Parathyroid adenoma (tissue), 2 donors: ENCODE data around the gene SLC9A9.

Experiments used
- H2AFZ ChIP-seq: fragments of 300-600 bp; sonication (generic); one replicate; pipeline ENCODE4 v1.7.0; 2017; ENCODE audit warnings: antibody characterized with exemption, mild to moderate bottlenecking
- H3K27ac ChIP-seq: fragments of 300-600 bp; sonication (generic); one replicate; pipeline ENCODE4 v1.7.0; 2017
- H3K27me3 ChIP-seq: fragments of 300-600 bp; sonication (generic); one replicate; pipeline ENCODE4 v1.7.0; 2017; ENCODE audit warnings: low read length; ENCODE audit not compliant: control insufficient read depth, insufficient read depth
- H3K36me3 ChIP-seq: fragments of 300-600 bp; sonication (generic); one replicate; pipeline ENCODE4 v1.7.0; 2017; ENCODE audit warnings: low read length; ENCODE audit not compliant: control insufficient read depth, insufficient read depth
- H3K4me1 ChIP-seq: fragments of 300-600 bp; sonication (generic); one replicate; pipeline ENCODE4 v1.7.0; 2017; ENCODE audit warnings: control low read depth
- H3K4me2 ChIP-seq: fragments of 300-600 bp; sonication (generic); one replicate; pipeline ENCODE4 v1.7.0; 2017; ENCODE audit warnings: low read length
- H3K4me3 ChIP-seq: fragments of 300-600 bp; sonication (generic); one replicate; pipeline ENCODE4 v1.7.0; 2017; ENCODE audit warnings: low read depth, low read length
- H3K79me2 ChIP-seq: fragments of 300-600 bp; sonication (generic); one replicate; pipeline ENCODE4 v1.7.0; 2017; ENCODE audit warnings: control low read depth
- H3K9ac ChIP-seq: fragments of 300-600 bp; sonication (generic); one replicate; pipeline ENCODE4 v1.7.0; 2017; ENCODE audit warnings: mild to moderate bottlenecking
- H3K9me3 ChIP-seq: fragments of 300-600 bp; sonication (generic); one replicate; pipeline ENCODE4 v1.7.0; 2017; ENCODE audit warnings: low read length; ENCODE audit not compliant: control insufficient read depth
- TF ChIP-seq, protein P1 (sequence below): fragments of 300-600 bp; sonication (generic); IDR thresholded peaks from one replicate; pipeline ENCODE4 v1.7.0; 2017; ENCODE audit warnings: antibody characterized with exemption, mild to moderate bottlenecking
- donor health status: primary hyperparathyroidism.

Gene SLC9A9

DNA sequence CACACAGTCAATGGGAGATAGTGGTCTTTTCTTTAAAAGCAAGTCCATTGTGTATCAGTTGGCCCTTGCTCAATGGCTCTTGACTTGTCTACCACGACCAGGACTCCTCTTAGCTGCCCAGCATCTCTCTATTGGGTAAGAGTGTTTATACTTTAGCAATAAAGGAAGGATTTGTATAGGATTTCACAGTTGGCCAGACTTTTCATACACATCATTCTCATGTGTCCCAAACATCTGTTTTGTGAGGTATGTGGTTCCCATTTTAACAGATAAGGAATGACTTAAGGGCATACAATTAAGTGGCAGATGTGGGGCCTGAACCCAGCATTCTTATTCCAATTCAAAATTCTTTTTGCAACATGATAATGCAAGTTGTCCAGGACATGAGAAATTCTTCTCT is 537.2 kb downstream of the SLC9A9 start:
- Histone ChIP-seq H3K36me3 (no peaks in the 10 kb centered on the region), H3K4me2 (no peak overlapping the region), H3K9me3 (no peaks in the 10 kb centered on the region), H3K4me1 (no peaks in the 10 kb centered on the region), H2AFZ (no peak overlapping the region), H3K79me2 (no peaks in the 10 kb centered on the region), H3K4me3 (no peak overlapping the region), H3K9ac (no peak overlapping the region), H3K27me3 (no peaks in the 10 kb centered on the region), H3K27ac (no peak overlapping the region)
- TF ChIP-seq, protein P1, sequence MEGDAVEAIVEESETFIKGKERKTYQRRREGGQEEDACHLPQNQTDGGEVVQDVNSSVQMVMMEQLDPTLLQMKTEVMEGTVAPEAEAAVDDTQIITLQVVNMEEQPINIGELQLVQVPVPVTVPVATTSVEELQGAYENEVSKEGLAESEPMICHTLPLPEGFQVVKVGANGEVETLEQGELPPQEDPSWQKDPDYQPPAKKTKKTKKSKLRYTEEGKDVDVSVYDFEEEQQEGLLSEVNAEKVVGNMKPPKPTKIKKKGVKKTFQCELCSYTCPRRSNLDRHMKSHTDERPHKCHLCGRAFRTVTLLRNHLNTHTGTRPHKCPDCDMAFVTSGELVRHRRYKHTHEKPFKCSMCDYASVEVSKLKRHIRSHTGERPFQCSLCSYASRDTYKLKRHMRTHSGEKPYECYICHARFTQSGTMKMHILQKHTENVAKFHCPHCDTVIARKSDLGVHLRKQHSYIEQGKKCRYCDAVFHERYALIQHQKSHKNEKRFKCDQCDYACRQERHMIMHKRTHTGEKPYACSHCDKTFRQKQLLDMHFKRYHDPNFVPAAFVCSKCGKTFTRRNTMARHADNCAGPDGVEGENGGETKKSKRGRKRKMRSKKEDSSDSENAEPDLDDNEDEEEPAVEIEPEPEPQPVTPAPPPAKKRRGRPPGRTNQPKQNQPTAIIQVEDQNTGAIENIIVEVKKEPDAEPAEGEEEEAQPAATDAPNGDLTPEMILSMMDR: no peak

DNA sequence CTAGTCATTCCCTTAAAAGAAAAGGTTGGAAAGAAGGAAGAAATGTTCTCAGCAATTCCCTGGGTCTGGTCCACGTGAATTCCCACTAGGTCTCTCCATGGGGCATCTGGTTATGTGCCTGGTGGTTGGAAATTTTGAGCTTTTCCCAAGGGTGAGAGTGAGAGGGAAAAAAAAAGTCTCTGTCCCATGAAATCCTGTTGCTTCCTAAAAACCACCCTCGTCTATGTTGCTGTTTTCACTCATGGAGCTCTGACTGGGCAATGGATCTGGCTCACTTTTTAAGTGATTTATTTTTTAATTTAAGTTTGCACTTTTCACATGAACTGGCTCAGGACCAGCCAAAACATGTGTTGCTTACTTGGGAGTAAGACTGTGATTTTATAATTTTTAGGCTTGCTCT is 538.6 kb downstream of the SLC9A9 start:
- Histone ChIP-seq H3K27me3 (no peaks in the 10 kb centered on the region), H3K4me2 (no peak overlapping the region), H3K9me3 (no peaks in the 10 kb centered on the region), H3K27ac (no peak overlapping the region), H3K4me3 (no peak overlapping the region), H3K36me3 (no peaks in the 10 kb centered on the region), H2AFZ (no peak overlapping the region), H3K9ac (no peak overlapping the region), H3K4me1 (no peaks in the 10 kb centered on the region), H3K79me2 (no peaks in the 10 kb centered on the region)
- TF ChIP-seq, protein P1: no peak

DNA sequence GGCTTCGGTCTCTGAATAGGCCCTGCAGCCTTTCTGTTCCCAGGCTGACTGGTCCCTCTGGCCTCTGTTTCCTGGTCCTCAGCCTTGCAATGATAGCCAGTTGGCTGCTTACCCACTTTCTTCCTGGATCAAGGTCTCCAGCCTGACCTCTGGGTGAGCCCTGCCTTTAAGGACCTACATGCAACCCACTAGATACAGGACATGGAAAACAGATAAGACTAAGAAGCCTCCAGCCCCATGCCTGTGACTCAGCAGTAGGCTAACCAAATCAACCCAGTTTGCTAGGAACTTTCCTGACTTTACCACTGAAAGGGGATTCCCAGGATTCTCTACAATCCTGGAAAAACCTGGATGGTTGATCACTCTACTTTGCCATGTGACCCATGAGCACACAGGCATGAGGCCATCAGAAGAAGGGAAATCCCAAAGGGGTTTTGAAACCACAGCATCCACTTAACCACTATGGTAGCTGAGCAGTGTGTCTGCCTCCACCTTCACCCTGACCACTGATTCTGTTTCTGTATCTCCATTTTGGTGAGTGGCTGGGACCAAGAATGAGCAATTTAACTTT is 540.6 kb downstream of the SLC9A9 start:
- Histone ChIP-seq H3K9ac (no peak overlapping the region), H3K27ac (no peak overlapping the region), H3K4me2 (no peak overlapping the region), H3K9me3 (no peaks in the 10 kb centered on the region), H3K36me3 (no peaks in the 10 kb centered on the region), H2AFZ (no peak overlapping the region), H3K79me2 (no peaks in the 10 kb centered on the region), H3K4me3 (no peak overlapping the region), H3K27me3 (no peaks in the 10 kb centered on the region), H3K4me1 (no peaks in the 10 kb centered on the region)
- TF ChIP-seq, protein P1: no peak

DNA sequence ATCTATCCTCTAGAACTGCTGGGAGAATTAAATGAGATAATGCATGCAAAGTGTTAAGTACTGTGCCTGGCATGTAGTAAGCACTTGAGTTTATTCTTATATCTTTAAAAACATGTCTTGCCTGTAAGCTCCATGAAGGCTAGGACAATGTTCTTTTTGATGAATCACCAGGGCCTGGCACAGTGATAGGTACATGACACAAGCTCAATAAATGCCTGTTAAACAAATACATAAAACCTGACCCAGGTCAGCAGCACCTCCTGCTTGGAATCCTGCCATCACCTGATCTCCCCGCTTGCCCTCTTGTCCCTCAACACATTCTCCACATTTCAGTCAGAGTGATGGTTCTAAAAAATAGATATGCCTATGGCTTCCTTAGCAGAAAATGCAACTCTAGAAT is 541.9 kb downstream of the SLC9A9 start:
- Histone ChIP-seq H3K9me3 (no peaks in the 10 kb centered on the region), H3K27me3 (no peaks in the 10 kb centered on the region), H2AFZ (no peak overlapping the region), H3K36me3 (no peaks in the 10 kb centered on the region), H3K4me1 (no peaks in the 10 kb centered on the region), H3K4me3 (no peak overlapping the region), H3K79me2 (no peaks in the 10 kb centered on the region), H3K27ac (no peak overlapping the region), H3K4me2 (no peak overlapping the region), H3K9ac (no peak overlapping the region)
- TF ChIP-seq, protein P1: no peak

DNA sequence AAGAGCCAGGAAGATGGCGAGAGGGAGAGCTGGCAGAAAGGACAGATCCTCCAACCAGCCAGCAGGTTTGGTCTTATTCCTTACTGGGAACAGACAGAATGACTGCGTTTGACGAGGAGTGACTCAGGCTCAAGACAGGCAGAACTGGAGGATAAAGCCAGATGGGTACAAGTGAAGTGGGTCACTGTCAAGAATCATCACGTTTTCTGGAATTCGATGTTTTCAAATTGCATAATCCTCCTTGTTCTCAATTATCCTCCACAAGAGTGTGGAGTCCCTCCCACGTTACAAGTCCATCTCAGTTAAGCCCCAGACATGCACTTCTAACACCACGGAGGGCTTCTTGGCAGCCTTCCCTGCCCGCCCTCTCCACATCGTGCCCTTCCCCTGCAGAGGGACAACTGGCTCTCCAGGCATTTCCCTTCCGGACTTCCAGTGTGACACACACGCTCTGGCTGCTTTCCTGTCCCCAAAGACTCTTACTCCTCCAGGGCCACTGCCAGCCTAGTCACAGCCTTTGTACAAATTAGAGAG is 545.6 kb downstream of the SLC9A9 start:
- Histone ChIP-seq H3K4me1 (no peaks in the 10 kb centered on the region), H3K27ac (peak overlapping the region; percentile 25), H3K27me3 (no peaks in the 10 kb centered on the region), H3K36me3 (no peaks in the 10 kb centered on the region), H2AFZ (no peak overlapping the region), H3K9me3 (no peaks in the 10 kb centered on the region), H3K79me2 (no peaks in the 10 kb centered on the region), H3K9ac (no peak overlapping the region), H3K4me2 (no peak overlapping the region), H3K4me3 (no peak overlapping the region)
- TF ChIP-seq, protein P1: no peak
